Activated effector memory CD4-positive, alpha-beta T cell treated with anti-CD3 and anti-CD28 coated beads, Interleukin-2, amount 50 U/mL, for 16 hours (primary cell): Measurements from ENCODE around the gene EXOC3.
A peak's percentile ranks its signal among the peaks of the same experiment; 100 is the strongest.
"Not testable (repeated sequence)": the region's sequence is repeated elsewhere in the genome, so short reads cannot be mapped to it uniquely, and the experiment has no call there.

Experiments
- DNase-seq: peaks from one replicate; pipeline ENCODE4 v3.0.0-alpha.2; 2020

Gene EXOC3

GRCh38 chr5:442335-443238 is at the start of gene EXOC3:
Gene EXOC3 (plus strand): TSS chr5:443176. CDS start chr5:446206, 3,030 bp downstream.
- DNase-seq, result peak; percentile 92

GRCh38 chr5:393846-394275 is 49.1 kb upstream of the EXOC3 start:
- peak; percentile 46 for DNase-seq

- DNase-seq, result peak; percentile 62
These were observed 48.3 kb upstream of the EXOC3 start for GRCh38 chr5:394671-395155.

GRCh38 chr5:395156-395920 is 47.6 kb upstream of the EXOC3 start:
- DNase-seq, result peak; percentile 59

- DNase-seq, result peak; percentile 62
These were observed 47.0 kb upstream of the EXOC3 start for GRCh38 chr5:395921-396530.

DNA sequence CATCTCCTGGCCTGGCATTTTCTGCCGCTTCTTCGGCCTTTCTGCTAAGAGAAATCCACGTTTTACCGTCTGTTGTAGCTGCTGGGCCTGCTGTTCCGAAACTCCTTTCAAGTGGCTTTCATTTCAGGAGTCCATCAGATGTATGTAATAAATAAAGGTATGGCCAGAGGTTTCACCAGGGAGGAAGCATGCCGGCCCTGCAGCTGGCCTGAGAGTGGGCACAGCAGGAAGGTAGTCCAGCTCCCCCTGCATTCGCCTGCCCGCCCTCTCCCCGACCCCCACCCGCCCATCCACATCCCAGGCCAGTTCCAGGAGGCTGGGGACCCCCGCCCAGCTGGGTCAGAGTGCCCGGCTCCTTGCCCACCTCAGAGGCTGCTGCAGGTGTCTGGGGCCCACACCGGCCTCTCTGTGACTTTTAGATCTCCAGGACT is 46.4 kb upstream of the EXOC3 start:
- DNase-seq, result peak; percentile 61

GRCh38 chr5:398141-398474 is 44.9 kb upstream of the EXOC3 start:
- DNase-seq, result not testable (repeated sequence)

GRCh38 chr5:398475-399295 is 44.3 kb upstream of the EXOC3 start:
- DNase-seq, result peak; percentile 62

DNA sequence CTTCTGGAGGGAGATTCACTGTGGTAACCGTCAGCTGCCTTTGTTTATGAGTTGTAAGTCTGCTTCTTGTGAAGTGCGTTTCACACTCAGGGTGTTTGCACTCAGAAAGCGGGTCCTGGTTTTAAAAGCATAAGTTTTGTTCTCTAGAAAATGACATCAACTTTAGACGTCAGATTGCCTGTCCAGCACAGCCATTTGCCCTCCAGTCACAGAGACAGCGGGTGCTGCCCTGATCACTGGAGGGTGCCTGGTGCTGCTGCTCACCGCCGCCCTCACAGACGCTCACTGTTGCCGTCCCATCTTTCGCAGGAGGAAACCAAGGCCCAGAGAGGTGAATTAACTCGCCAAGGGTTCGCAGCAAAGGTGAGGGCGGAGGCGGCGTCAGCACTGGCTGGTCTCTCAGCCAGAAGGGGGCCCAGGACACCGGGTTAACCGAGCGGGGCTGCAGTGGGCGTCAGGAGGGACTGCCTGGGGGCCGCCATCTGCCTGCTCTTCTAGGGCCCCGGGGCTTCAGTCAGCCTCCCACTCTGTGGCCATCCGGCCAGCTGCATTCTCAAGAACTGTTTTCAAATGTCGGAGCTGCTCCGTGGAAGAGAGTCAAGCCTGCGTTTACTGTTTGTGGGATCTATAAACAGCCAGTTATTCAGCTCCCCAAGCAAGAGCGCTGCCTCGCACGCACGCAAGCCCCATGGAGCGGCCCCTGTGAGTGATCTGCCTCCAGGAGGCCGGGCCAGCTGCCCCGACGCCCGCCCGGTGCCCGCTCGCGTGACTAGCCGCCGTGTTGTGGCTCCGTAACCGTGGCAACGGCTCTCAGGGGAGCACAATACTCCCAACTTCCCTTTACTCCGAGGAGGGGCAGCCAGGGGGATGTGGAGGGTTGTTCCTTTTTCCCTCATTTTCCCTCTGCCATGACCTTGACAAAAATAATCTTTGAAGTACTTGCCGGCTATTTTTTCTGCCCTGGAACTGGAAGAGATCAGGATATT is 43.4 kb upstream of the EXOC3 start:
- DNase-seq, result peak; percentile 80

DNA sequence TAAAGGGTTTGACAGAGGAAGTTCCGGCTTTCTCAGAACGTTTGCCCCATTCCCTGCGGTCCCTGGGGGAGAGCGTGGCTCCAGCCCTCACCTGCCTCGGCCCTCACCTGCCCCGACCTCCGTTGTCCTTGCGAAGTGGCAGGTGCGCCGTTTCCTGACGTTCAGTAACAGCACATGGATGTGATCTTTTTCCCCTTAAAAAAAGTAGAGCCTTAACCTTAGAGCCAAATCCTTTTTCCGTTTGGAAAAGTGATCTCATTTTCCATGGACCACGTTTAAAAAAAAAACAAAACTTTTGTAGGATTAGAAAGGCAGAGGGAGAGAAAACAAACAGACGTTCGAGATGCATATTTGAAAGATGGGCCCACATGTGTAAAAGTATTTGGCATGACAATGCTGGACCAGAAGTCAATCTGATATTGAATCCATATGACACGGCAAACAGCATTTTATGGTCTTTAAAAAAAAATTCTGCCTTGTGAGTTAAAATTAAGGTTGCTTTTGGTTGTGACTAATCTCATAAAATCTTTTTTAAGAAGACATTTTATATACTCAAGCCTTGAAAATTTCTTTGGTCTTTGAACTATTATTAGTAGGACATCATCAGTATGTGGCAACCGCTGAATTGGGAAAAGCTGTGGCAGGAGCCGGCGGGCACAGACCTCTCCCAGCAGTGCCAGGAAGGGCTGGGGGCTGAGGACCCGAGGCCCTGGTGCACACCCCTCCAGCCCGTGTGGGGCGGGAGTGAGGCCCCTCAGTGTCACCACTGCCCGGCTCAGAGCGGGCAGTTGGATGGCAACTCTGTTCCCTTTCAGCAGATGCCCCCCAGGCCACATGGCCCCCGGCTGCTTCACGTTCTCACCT is 42.5 kb upstream of the EXOC3 start:
- DNase-seq, result peak; percentile 51

- peak; percentile 52 for DNase-seq
These were observed 41.6 kb upstream of the EXOC3 start for GRCh38 chr5:401146-402034.

DNA sequence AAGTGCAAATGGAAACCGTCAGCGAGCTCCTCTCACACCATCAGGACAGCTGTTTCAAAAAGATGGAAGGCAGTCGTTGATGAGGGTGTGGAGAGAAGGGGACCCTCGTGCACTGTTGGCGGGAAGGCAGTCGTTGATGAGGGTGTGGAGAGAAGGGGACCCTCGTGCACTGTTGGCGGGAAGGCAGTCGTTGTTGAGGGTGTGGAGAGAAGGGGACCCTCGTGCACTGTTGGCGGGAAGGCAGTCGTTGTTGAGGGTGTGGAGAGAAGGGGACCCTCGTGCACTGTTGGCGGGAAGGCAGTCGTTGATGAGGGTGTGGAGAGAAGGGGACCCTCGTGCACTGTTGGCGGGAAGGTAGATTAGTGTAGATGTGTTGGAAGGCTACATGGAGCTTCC is 40.8 kb upstream of the EXOC3 start:
- DNase-seq, result not testable (repeated sequence)

- peak; percentile 62 for DNase-seq
These were observed 40.2 kb upstream of the EXOC3 start for GRCh38 chr5:402615-403359.

DNA sequence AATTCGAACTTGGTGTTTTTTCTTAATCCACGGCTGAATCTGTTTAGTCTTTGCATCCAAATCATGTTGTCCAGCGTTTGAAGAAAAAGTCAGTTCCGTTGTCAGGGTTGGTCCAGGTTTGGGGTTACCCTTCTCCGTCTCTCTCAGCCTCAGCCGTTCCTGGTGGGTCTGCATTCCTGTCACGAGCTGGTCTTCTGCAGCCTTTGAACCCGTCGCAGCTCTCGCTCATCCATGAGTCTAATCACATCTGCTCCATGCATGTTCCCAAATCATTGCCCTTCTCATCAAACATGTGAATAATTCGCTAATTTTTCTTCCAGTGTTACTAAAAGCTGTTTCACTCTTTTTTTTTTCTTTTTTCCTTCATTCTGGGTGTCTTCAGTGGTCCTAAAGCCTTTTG is 39.0 kb upstream of the EXOC3 start:
- DNase-seq, result peak; percentile 36

DNA sequence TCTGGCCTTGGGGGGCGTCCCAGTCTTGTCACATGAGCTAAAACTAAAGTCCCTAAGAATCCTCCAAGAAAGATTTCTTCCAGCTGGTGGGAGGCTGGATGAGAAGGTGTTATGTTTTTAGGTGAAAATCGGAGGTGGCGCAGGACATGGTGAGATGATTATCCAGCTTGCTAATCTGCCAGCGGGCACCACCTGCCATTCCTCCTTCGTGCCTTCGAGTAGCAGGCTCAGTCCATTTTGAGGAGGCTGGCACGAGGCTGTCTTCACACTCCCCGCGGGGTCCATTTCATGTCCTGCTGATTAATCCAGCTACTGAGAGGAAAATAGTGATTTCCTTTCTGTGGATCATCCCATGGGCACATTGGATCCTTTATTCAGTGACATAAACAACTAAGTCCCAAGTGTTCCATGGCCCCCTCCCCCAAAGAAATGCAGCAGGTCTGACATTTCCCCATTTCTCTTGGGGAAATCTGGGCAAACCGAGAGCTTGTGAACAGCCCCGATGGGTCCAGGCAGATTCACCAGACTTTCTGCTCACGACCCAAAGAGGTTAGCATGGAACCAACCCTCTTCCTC is 38.2 kb upstream of the EXOC3 start:
- DNase-seq, result peak; percentile 59

DNA sequence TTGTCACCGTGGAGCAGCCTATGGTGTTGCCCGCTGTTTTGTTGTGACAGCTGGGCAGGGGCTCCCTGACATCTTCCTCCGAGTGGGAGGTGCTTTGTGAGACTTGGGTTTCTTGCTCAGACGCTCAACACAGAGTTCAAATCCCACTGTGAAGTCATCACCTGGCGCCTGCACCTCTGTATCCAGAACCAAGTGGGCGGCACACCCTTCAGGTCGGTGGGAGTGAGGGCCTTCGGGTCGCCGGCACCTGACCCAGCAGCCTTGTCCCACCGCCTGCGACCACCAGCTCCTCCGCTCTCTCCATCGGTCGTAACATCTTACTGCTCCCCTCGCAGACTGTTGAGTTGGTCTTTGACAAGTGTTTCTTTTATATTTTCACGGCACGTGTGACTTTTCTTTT is 37.6 kb upstream of the EXOC3 start:
- DNase-seq, result peak; percentile 44

GRCh38 chr5:406041-406440 is 36.9 kb upstream of the EXOC3 start:
- peak; percentile 14 for DNase-seq

- no peak for DNase-seq
These were observed 35.9 kb upstream of the EXOC3 start for GRCh38 chr5:407051-407450.
